Neural cell (in vitro differentiated cells): ENCODE data around the gene CPAMD8. TPM values are rescaled to one million over a fixed set of nuclear protein-coding genes. Genes with fewer than 3 reads are reported as not detected.

Experiments used
- H2AFZ ChIP-seq: fragments of 200-600, 300-800 bp; sonication (generic), shearing (Covaris generic); 2 replicates; pipeline ENCODE4 v1.6.0; 2014; ENCODE audit warnings: low read depth, mild to moderate bottlenecking, antibody characterized with exemption, low read length, moderate library complexity
- H3F3A ChIP-seq: fragments of 200-600 bp; shearing (Covaris generic); 2 replicates; pipeline ENCODE4 v1.6.1; 2016; ENCODE audit warnings: mild to moderate bottlenecking, moderate library complexity, mixed read lengths, antibody characterized with exemption, low read length; ENCODE audit not compliant: insufficient read depth, poor library complexity, severe bottlenecking
- H3K27ac ChIP-seq: fragments of 200-600, 300-800 bp; sonication (generic), shearing (Covaris generic); 2 replicates; pipeline ENCODE4 v1.5.1; 2014; ENCODE audit warnings: mild to moderate bottlenecking, low read length, moderate library complexity
- H3K27me3 ChIP-seq: fragments of 300-800, 200-600 bp; sonication (generic), shearing (Covaris generic); 2 replicates; pipeline ENCODE4 v1.6.0; 2014; ENCODE audit warnings: mild to moderate bottlenecking, low read depth, low read length, moderate library complexity; ENCODE audit not compliant: insufficient read depth
- H3K36me3 ChIP-seq: fragments of 300-800, 200-600 bp; sonication (generic), shearing (Covaris generic); 2 replicates; pipeline ENCODE4 v1.5.1; 2014; ENCODE audit warnings: mild to moderate bottlenecking, antibody characterized with exemption, low read length, moderate library complexity; ENCODE audit not compliant: insufficient read depth
- H3K4me2 ChIP-seq: fragments of 300-800, 200-600 bp; sonication (generic), shearing (Covaris generic); 2 replicates; pipeline ENCODE4 v1.6.0; 2014; ENCODE audit warnings: mild to moderate bottlenecking, low read length
- H3K4me3 ChIP-seq: fragments of 300-800, 200-600 bp; sonication (generic), shearing (Covaris generic); 2 replicates; pipeline ENCODE4 v1.5.1; 2014; ENCODE audit warnings: mild to moderate bottlenecking, low read length, moderate library complexity
- H3K79me2 ChIP-seq: fragments of 200-600 bp; shearing (Covaris generic); replicated peaks from 2 replicates; pipeline ENCODE4 v1.6.0; 2014; ENCODE audit warnings: mild to moderate bottlenecking, low read length, moderate library complexity; ENCODE audit not compliant: insufficient read depth
- H3K9ac ChIP-seq: fragments of 300-800, 200-600 bp; sonication (generic), shearing (Covaris generic); 2 replicates; pipeline ENCODE4 v1.6.1; 2016; ENCODE audit warnings: mild to moderate bottlenecking, low read length, mixed read lengths
- H3K9me2 ChIP-seq: fragments of 200-600 bp; shearing (Covaris generic); 2 replicates; pipeline ENCODE4 v1.6.1; 2016; ENCODE audit warnings: mild to moderate bottlenecking, low read length, mixed read lengths; ENCODE audit not compliant: insufficient read depth
- H3K9me3 ChIP-seq: fragments of 200-600, 300-800 bp; sonication (generic), shearing (Covaris generic); 2 replicates; pipeline ENCODE4 v1.6.1; 2016; ENCODE audit warnings: mild to moderate bottlenecking, mixed run types, low read length, moderate library complexity, mixed read lengths
- H4K20me1 ChIP-seq: fragments of 200-600 bp; shearing (Covaris generic); 2 replicates; pipeline ENCODE4 v1.6.1; 2016; ENCODE audit warnings: mild to moderate bottlenecking, mixed run types; ENCODE audit not compliant: insufficient read depth
- EP300 ChIP-seq: fragments of 450-650 bp; conservative IDR thresholded peaks from 2 replicates; pipeline ENCODE4 v1.6.1; 2014; ENCODE audit warnings: antibody characterized with exemption, mild to moderate bottlenecking, moderate library complexity; ENCODE audit not compliant: poor library complexity, severe bottlenecking
- EZH2 ChIP-seq: fragments of 200-600, 300-800 bp; shearing (Covaris generic), sonication (generic); IDR thresholded peaks from 2 replicates; pipeline ENCODE4 v1.6.1; 2014; ENCODE audit warnings: antibody characterized with exemption, low read length, borderline replicate concordance, mild to moderate bottlenecking; ENCODE audit not compliant: insufficient read depth, poor library complexity, severe bottlenecking
- MXI1 ChIP-seq: fragments of 450-650 bp; conservative IDR thresholded peaks from 2 replicates; pipeline ENCODE4 v1.6.1; 2014; ENCODE audit warnings: antibody characterized with exemption, mild to moderate bottlenecking; ENCODE audit not compliant: poor library complexity, severe bottlenecking
- POLR2AphosphoS5 ChIP-seq: IDR thresholded peaks from 2 replicates; pipeline ENCODE4 v1.6.1; 2012
- RAD21 ChIP-seq: fragments of 450-650 bp; conservative IDR thresholded peaks from 2 replicates; pipeline ENCODE4 v1.6.1; 2014; ENCODE audit warnings: antibody characterized with exemption, mild to moderate bottlenecking, moderate library complexity
- SMC3 ChIP-seq: fragments of 450-650 bp; conservative IDR thresholded peaks from 2 replicates; pipeline ENCODE4 v1.6.1; 2014; ENCODE audit warnings: antibody characterized with exemption, mild to moderate bottlenecking, moderate library complexity; ENCODE audit not compliant: poor library complexity
- TAF1 ChIP-seq: IDR thresholded peaks from 2 replicates; pipeline ENCODE4 v1.6.1; 2012; ENCODE audit warnings: low read depth
- polyA plus RNA-seq: library from polyadenylated mRNA; depleted of rRNA; stranded (reverse); fragments of >200 nt; gene quantifications from 2 replicates; pipeline ENCODE4 v1.2.3, GENCODE V29; 2014
- TF ChIP-seq, protein P1 (sequence below): IDR thresholded peaks from 2 replicates; pipeline ENCODE4 v1.6.1; 2012; ENCODE audit warnings: borderline replicate concordance
- TF ChIP-seq, protein P2 (sequence below): fragments of 450-650 bp; IDR thresholded peaks from 2 replicates; pipeline ENCODE4 v1.5.1; 2014; ENCODE audit warnings: antibody characterized with exemption, mild to moderate bottlenecking, moderate library complexity; ENCODE audit not compliant: poor library complexity, severe bottlenecking

The CPAMD8 gene
- polyA plus RNA-seq, 1 donor from 2014 or later: 1.9 TPM

DNA sequence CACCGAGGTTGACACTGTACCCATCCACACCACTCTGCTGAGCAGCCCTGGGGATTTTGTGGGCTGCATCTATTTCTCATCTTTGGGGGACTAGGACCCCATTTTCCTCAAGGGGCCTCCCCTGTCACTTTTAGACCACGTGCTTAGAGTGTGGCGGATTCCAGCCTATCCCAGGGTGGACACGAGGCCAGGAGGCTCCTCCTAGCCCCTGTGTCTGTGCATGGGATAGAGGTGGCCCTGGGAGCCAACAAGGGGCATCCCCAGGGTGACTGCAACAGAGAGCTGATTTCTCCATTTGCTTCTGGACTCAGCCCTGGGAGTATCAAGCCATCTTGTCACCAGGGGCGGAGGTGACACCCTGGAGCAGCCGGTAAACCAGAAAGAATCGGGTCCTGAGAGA, 24.2 kb downstream of the CPAMD8 start:
- Histone ChIP-seq H2AFZ (no peak overlapping the region), H3K9me3 (no peaks in the 10 kb centered on the region), H3K27ac (no peak overlapping the region), H3K36me3 (no peaks in the 10 kb centered on the region), H3K79me2 (no peaks in the 10 kb centered on the region), H3K9ac (no peak overlapping the region), H3K27me3 (no peaks in the 10 kb centered on the region), H3K4me2 (no peak overlapping the region), H3F3A (no peaks in the 10 kb centered on the region), H4K20me1 (no peaks in the 10 kb centered on the region), H3K9me2 (no peaks in the 10 kb centered on the region), H3K4me3 (no peak overlapping the region)
- TF ChIP-seq, protein P1, sequence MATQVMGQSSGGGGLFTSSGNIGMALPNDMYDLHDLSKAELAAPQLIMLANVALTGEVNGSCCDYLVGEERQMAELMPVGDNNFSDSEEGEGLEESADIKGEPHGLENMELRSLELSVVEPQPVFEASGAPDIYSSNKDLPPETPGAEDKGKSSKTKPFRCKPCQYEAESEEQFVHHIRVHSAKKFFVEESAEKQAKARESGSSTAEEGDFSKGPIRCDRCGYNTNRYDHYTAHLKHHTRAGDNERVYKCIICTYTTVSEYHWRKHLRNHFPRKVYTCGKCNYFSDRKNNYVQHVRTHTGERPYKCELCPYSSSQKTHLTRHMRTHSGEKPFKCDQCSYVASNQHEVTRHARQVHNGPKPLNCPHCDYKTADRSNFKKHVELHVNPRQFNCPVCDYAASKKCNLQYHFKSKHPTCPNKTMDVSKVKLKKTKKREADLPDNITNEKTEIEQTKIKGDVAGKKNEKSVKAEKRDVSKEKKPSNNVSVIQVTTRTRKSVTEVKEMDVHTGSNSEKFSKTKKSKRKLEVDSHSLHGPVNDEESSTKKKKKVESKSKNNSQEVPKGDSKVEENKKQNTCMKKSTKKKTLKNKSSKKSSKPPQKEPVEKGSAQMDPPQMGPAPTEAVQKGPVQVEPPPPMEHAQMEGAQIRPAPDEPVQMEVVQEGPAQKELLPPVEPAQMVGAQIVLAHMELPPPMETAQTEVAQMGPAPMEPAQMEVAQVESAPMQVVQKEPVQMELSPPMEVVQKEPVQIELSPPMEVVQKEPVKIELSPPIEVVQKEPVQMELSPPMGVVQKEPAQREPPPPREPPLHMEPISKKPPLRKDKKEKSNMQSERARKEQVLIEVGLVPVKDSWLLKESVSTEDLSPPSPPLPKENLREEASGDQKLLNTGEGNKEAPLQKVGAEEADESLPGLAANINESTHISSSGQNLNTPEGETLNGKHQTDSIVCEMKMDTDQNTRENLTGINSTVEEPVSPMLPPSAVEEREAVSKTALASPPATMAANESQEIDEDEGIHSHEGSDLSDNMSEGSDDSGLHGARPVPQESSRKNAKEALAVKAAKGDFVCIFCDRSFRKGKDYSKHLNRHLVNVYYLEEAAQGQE: no peak
- TF ChIP-seq TAF1 (no peak), POLR2AphosphoS5 (no peak), MXI1 (no peak), EZH2 (no peak), SMC3 (no peak), RAD21 (no peak), EP300 (no peak)
- TF ChIP-seq, protein P2, sequence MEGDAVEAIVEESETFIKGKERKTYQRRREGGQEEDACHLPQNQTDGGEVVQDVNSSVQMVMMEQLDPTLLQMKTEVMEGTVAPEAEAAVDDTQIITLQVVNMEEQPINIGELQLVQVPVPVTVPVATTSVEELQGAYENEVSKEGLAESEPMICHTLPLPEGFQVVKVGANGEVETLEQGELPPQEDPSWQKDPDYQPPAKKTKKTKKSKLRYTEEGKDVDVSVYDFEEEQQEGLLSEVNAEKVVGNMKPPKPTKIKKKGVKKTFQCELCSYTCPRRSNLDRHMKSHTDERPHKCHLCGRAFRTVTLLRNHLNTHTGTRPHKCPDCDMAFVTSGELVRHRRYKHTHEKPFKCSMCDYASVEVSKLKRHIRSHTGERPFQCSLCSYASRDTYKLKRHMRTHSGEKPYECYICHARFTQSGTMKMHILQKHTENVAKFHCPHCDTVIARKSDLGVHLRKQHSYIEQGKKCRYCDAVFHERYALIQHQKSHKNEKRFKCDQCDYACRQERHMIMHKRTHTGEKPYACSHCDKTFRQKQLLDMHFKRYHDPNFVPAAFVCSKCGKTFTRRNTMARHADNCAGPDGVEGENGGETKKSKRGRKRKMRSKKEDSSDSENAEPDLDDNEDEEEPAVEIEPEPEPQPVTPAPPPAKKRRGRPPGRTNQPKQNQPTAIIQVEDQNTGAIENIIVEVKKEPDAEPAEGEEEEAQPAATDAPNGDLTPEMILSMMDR: no peak

DNA sequence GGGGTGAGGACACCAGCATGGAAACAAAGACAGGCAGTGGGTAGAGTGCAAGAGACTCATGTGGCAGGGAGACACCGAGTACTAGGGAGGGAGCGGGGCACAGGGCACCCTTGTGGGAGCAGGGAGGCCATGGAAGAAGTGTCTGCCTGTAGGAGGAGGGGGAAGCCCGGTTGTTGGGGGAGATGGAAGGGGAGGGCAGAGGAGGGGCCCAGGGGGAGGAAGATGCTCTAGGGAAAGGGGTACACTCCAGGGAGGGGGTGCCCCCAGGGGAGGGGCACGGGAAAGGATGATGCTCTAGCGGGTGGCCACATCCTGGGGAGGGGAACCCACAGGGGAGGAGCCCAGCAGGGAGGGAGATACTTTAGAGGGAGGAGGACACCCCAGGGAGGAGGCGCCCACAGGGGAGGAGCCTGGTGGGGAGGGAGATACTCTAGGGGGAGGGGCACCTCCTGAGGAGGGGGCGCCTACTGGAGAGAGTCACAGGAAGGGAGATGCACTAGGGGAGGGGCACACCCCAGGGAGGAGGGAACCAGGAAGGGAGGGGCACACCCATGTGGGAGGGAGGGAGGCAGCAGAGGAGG, 24.9 kb downstream of the CPAMD8 start:
- Histone ChIP-seq H3K27ac (no peak overlapping the region), H3K9ac (no peak overlapping the region), H2AFZ (no peak overlapping the region), H4K20me1 (no peaks in the 10 kb centered on the region), H3K79me2 (no peaks in the 10 kb centered on the region), H3K4me3 (no peak overlapping the region), H3K9me2 (no peaks in the 10 kb centered on the region), H3K9me3 (no peaks in the 10 kb centered on the region), H3F3A (no peaks in the 10 kb centered on the region), H3K4me2 (no peak overlapping the region), H3K36me3 (no peaks in the 10 kb centered on the region), H3K27me3 (no peaks in the 10 kb centered on the region)
- TF ChIP-seq, protein P2: no peak
- TF ChIP-seq SMC3: no peak
- TF ChIP-seq TAF1: no peak
- no peak for TF ChIP-seq POLR2AphosphoS5
